Adipocyte (in vitro differentiated cells): ENCODE measurements around the gene GLCCI1.

Source experiments
- DNase-seq: peaks from one replicate; pipeline ENCODE4 v3.0.0-alpha.2; 2015; ENCODE audit warnings: low read depth
- H3K27me3 ChIP-seq: replicated peaks from 2 replicates; pipeline ENCODE4 v1.7.0; 2013; ENCODE audit warnings: mild to moderate bottlenecking, low read length, moderate library complexity; ENCODE audit not compliant: control insufficient read depth, insufficient read depth
- H3K36me3 ChIP-seq: 2 replicates; pipeline ENCODE4 v1.7.0; 2013; ENCODE audit warnings: low read length, mild to moderate bottlenecking, moderate library complexity; ENCODE audit not compliant: control insufficient read depth, insufficient read depth, severe bottlenecking
- H3K4me1 ChIP-seq: 2 replicates; pipeline ENCODE4 v1.7.0; 2013; ENCODE audit warnings: mild to moderate bottlenecking, low read length, moderate library complexity; ENCODE audit not compliant: control insufficient read depth, insufficient read depth
- H3K4me3 ChIP-seq: 2 replicates; pipeline ENCODE4 v1.7.0; 2013; ENCODE audit warnings: mild to moderate bottlenecking, low read length, moderate library complexity
- H3K9ac ChIP-seq: 2 replicates; pipeline ENCODE4 v1.7.0; 2013; ENCODE audit warnings: mild to moderate bottlenecking, low read length, moderate library complexity
- H3K9me3 ChIP-seq: 2 replicates; pipeline ENCODE4 v1.7.0; 2013; ENCODE audit warnings: mild to moderate bottlenecking, low read length, moderate library complexity; ENCODE audit not compliant: control insufficient read depth

The GLCCI1 gene

DNA sequence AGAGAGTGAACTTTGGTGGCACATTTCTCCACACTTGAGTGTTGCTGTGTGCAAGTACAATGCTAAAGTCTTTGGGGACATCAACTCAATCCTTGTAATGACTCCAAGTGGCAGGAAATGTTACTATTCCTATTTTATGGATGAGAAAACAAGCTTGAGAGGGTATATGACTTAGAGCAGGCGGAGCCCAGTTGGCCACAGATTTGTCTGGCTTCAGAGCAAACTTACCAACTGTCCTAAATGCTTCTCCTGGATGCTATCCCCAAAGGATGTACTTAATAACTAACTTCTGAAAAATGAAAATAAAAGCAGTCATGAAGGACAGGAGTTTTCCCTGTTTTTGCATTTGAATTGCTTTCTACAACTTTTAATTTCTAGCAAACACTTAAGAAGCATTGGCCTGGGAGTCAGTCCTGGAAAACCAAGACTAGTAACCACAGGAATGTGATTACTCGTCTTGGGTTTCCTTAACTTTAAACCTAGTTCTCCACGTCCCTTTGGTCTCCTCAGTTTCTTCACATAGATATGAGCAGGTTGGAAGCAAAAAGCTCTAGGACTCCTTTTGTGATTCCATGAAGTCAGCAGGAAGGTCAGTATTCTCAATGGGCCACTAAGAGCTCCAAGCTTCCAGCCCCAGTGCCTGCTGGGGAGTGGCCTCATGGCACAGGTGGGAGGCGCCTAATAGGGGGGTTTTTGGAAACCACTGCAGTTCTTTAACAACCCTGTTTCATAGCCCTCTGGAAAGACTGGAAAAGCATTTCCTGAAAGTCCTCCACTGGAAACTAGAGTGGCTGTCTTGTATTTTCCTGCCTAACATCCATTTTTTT is 140.8 kb downstream of the GLCCI1 start:
- peak overlapping the region; percentile 67 for H3K9ac ChIP-seq
- peak; percentile 36 for DNase-seq
- no peaks in the 10 kb centered on the region for H3K9me3 ChIP-seq
- no peaks in the 10 kb centered on the region for H3K27me3 ChIP-seq
- no peaks in the 10 kb centered on the region for H3K36me3 ChIP-seq
- H3K4me1 ChIP-seq, result peaks cover 33% of the 10 kb centered on the region
- H3K4me3 ChIP-seq, result peak overlapping the region; percentile 47

DNA sequence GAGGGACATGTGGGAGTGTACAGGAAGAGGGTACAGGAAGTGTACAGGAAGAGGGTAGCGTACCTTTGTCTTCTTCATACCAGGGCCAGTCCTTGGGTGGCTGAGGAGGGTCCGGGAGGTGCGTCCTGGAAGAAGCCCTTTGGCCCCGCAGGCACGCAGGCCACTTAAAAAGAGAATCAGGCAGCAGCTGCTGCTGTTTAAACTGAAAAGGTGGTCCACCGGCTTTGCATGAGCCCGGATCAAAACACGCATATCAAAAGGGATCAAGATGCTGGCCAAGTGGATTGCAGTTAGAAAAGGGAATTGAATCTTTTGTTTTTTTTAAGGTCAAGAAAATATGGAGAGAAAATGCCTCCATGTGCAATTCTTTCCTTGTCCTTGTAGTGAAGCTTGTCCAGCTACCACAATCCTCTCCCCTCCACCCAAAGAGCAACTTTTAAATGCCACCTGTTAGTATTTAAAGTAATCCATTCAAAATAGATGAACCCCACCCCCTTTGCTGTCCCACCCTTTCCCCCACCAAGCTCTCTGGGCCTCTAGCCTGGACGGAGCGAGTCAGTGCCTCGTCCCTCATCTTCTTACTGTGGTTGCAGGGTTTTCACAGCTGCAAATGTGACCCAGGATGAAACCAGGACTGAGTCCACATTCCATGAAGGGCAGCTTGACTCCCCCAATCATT is 142.8 kb downstream of the GLCCI1 start:
- no peaks in the 10 kb centered on the region for H3K27me3 ChIP-seq
- H3K36me3 ChIP-seq, result no peaks in the 10 kb centered on the region
- H3K9ac ChIP-seq, result no peak overlapping the region
- no peak overlapping the region for H3K4me3 ChIP-seq
- peaks cover 25% of the 10 kb centered on the region for H3K4me1 ChIP-seq
- DNase-seq, result no peak
- no peaks in the 10 kb centered on the region for H3K9me3 ChIP-seq

DNA sequence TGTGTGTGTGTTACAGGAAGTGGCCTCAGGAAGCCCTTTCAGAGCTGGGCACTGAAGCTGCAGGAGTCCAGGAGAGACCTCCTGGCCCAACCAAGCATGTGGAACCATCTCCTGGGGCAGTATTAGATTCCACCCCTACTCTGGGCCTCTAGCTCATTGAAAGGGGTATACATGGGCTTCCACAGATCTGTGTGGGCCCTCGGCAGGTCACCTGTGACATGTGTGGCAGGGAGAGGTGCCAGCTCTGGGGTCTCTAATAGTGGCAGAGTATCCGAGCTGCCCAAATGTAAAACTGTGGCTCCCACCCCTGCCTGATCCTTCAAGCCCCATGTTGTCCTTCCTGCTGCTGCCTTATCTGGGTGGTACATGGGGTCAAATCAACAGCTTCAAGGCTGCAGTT is 144.1 kb downstream of the GLCCI1 start:
- Histone ChIP-seq H3K9ac (no peak overlapping the region), H3K9me3 (no peaks in the 10 kb centered on the region), H3K4me3 (no peak overlapping the region), H3K4me1 (peaks cover 25% of the 10 kb centered on the region), H3K27me3 (no peaks in the 10 kb centered on the region), H3K36me3 (no peaks in the 10 kb centered on the region)
- DNase-seq, result no peak

DNA sequence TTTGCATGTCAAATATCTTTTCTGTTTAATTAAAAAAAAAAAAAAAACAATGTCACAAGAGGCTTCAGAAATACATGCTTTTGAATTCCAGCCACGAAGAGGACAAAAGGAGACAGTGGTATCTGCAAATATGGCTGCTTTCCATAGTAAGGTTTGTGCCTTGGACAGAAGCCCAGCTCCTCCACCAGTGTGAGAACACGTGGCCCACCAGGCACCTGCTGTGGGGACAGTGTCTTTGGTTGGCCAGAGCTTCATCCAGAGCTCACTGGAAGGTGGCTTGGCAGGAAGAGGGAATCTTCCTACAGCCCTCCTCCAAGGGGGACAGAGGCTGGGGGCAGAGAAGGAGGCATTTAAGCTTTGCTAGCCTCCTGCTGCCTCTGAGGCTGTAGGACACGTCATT is 144.6 kb downstream of the GLCCI1 start:
- H3K9me3 ChIP-seq, result no peaks in the 10 kb centered on the region
- no peak overlapping the region for H3K9ac ChIP-seq
- H3K4me1 ChIP-seq, result peaks cover 20% of the 10 kb centered on the region
- H3K36me3 ChIP-seq, result no peaks in the 10 kb centered on the region
- H3K27me3 ChIP-seq, result no peaks in the 10 kb centered on the region
- no peak overlapping the region for H3K4me3 ChIP-seq
- DNase-seq, result no peak

DNA sequence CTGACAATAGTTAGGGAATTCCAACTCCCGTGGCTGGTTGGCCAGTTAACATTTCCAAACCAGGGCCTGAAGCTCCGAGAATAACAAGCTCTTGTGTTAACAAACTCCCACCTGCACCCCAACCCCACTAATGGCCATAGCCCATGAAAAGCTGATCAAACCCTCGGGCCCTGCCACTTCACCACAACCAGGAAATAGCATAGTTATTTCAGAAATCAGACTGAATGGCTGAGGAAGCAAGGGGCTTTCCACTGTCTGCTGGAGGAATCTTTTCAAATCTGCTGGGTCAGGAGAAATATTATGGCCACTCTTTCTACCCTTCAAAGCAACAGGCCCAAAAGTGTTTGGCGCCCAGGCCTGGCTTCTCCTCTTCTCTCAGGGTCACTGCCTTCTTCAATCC is 145.6 kb downstream of the GLCCI1 start:
- H3K9ac ChIP-seq, result no peak overlapping the region
- H3K4me1 ChIP-seq, result peaks cover 10% of the 10 kb centered on the region
- H3K36me3 ChIP-seq, result no peaks in the 10 kb centered on the region
- no peak overlapping the region for H3K4me3 ChIP-seq
- DNase-seq, result no peak
- no peaks in the 10 kb centered on the region for H3K9me3 ChIP-seq
- peaks cover 4% of the 10 kb centered on the region for H3K27me3 ChIP-seq

DNA sequence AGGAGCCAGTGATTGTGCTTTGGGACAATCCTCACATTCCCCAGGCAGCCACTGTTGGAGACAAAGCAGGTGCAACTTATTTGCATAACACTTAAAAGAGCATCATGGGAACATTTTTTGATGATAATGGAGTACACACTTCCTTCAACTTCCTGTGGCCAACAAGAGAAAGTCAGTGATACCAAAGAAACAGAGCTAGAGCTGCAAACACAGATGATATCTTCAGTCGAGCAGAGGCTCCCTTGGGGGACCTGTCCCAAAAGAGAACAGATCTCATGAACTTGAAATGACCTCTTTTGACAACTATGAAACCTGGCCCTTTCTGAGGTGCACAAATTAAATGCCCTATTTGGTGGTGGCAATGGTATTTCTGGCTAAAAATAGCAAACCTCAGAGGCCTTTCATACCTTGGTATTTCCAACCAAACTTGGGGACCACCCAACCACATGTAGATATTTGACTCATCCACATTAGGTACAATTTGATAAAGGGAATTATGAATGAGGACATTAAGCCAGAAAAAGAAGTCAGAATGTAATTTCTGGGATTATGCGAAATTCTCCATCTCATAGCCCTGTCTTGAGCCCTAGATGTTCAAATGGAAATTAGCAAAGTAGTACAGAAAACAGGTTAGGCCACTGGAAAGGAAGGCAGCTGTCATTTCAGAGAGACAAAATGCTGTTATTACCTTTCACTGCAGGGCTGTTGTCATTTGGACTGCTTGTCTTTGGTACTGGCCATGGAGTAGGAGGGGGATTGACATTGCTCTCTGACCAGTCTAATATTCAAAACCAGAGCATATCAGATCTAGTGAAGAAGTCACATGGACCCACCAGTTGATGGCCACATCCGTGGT is 147.2 kb downstream of the GLCCI1 start:
- H3K4me1 ChIP-seq, result peaks cover 9% of the 10 kb centered on the region
- no peaks in the 10 kb centered on the region for H3K36me3 ChIP-seq
- DNase-seq, result no peak
- no peak overlapping the region for H3K4me3 ChIP-seq
- no peaks in the 10 kb centered on the region for H3K9me3 ChIP-seq
- no peak overlapping the region for H3K9ac ChIP-seq
- H3K27me3 ChIP-seq, result peaks cover 5% of the 10 kb centered on the region

DNA sequence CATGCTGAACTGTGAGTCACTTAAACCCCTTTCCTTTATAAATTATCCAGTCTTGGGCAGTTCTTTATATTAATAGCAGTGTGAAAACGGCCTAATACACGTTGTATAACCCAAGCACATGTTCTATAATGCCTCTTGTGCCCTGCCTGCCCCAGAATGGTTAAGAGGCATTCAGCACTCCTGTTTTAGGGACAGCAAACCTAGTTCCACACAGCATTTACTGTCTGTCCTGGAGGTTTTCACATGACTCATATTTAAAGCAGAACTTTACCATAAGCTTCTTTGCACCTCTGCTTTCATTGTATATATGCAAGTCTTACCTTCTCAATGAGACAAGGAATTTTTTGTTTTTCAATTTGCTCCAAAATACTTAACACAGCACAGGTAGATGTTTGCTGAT is 148.6 kb downstream of the GLCCI1 start:
- H3K36me3 ChIP-seq, result no peaks in the 10 kb centered on the region
- H3K9ac ChIP-seq, result no peak overlapping the region
- peak; percentile 5 for DNase-seq

DNA sequence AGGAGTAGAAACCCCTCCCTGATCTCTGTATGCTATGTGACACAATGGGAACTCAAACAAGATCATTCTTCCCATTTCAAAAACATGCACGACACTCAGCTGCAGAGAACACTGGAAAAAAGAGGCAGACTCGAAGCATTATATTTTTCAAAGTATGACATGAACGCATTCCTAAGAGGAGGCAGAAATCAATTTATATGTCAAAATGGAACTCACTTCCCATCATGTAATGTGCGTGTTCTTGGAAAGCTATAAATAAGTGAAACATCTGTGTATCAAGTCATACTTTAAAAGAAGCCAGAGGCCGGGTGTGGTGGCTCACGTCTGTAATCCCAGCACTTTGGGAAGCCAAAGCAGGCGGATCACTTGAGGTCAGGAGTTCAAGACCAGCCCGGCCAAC is 150.7 kb downstream of the GLCCI1 start:
- no peaks in the 10 kb centered on the region for H3K36me3 ChIP-seq
- H3K9ac ChIP-seq, result no peak overlapping the region
- no peak for DNase-seq
- no peaks in the 10 kb centered on the region for H3K9me3 ChIP-seq
- peaks cover 9% of the 10 kb centered on the region for H3K27me3 ChIP-seq
- H3K4me1 ChIP-seq, result peaks cover 12% of the 10 kb centered on the region
- no peak overlapping the region for H3K4me3 ChIP-seq

More for the DNA sequence above, 148.6 kb downstream of the GLCCI1 start:
- no peaks in the 10 kb centered on the region for H3K9me3 ChIP-seq
- peaks cover 12% of the 10 kb centered on the region for H3K4me1 ChIP-seq
- H3K27me3 ChIP-seq, result peaks cover 9% of the 10 kb centered on the region
- H3K4me3 ChIP-seq, result no peak overlapping the region

DNA sequence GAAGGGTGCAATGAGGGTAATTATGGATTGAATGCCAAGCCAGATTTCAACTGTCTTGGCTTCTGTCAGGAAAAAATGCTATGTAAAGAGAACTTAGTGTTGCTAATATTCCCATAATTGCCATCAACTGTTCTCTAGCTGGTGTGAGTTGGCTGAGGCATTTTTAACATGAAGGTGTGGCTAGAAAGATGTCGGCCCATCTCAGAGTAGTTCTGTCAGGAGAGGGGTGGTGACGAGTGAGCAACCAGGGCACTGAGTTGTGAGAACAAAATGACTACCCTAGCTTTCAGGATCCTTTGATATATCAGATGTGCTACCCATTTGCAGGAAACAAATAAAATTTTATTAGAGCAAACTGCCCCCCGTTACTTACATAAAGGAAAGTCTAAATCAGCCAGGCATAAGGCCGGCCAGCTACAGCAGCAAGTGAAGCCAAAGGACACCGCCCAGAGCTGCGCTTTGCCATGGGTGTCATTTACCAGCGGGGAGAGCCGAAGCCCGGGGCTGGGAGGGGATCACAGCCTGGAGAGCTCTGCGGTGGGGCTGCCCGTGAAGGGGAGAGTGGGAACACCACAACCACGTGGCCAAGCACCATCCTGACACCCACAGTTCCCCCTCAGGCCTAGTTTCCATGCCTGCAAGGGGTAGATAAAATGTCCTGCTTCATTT is 151.9 kb downstream of the GLCCI1 start:
- DNase-seq, result no peak
- peaks cover 12% of the 10 kb centered on the region for H3K4me1 ChIP-seq
- H3K27me3 ChIP-seq, result peaks cover 9% of the 10 kb centered on the region
- H3K9me3 ChIP-seq, result no peaks in the 10 kb centered on the region
- no peak overlapping the region for H3K4me3 ChIP-seq
- H3K9ac ChIP-seq, result no peak overlapping the region
- H3K36me3 ChIP-seq, result no peaks in the 10 kb centered on the region

DNA sequence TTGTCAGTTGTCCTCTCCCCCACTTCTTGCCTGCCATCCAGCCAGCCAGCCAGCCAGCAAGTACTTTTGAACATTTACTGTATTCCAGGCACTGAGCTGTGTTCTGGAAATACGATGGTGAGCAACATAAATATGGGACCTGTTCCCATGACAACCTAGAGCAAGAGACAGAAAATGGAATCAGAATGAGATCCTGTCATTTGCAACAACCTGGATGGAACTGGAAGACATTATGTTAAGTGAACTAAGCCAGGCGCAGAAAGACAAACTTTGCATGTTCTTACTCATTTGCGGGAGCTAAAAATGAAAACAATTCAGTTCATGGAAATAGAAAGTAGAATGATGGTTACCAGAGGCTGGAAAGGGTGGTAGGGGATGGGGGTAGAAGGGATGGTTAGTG is 152.6 kb downstream of the GLCCI1 start:
- H3K4me1 ChIP-seq, result peaks cover 15% of the 10 kb centered on the region
- no peaks in the 10 kb centered on the region for H3K36me3 ChIP-seq
- no peak overlapping the region for H3K9ac ChIP-seq
- H3K27me3 ChIP-seq, result peaks cover 9% of the 10 kb centered on the region
- no peaks in the 10 kb centered on the region for H3K9me3 ChIP-seq
- DNase-seq, result no peak
- H3K4me3 ChIP-seq, result no peak overlapping the region
